HG03460 (cell line): ENCODE results near the gene OSBP.
"Not testable (repeated sequence)": the region's sequence is repeated elsewhere in the genome, so short reads cannot be mapped to it uniquely, and the experiment has no call there.

Experiments
- ATAC-seq: cut with Tn5 transposase; IDR thresholded peaks from one replicate; pipeline ENCODE4 v1.9.1; 2021; ENCODE audit not compliant: unreplicated experiment

OSBP gene, protein sequence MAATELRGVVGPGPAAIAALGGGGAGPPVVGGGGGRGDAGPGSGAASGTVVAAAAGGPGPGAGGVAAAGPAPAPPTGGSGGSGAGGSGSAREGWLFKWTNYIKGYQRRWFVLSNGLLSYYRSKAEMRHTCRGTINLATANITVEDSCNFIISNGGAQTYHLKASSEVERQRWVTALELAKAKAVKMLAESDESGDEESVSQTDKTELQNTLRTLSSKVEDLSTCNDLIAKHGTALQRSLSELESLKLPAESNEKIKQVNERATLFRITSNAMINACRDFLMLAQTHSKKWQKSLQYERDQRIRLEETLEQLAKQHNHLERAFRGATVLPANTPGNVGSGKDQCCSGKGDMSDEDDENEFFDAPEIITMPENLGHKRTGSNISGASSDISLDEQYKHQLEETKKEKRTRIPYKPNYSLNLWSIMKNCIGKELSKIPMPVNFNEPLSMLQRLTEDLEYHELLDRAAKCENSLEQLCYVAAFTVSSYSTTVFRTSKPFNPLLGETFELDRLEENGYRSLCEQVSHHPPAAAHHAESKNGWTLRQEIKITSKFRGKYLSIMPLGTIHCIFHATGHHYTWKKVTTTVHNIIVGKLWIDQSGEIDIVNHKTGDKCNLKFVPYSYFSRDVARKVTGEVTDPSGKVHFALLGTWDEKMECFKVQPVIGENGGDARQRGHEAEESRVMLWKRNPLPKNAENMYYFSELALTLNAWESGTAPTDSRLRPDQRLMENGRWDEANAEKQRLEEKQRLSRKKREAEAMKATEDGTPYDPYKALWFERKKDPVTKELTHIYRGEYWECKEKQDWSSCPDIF

DNA sequence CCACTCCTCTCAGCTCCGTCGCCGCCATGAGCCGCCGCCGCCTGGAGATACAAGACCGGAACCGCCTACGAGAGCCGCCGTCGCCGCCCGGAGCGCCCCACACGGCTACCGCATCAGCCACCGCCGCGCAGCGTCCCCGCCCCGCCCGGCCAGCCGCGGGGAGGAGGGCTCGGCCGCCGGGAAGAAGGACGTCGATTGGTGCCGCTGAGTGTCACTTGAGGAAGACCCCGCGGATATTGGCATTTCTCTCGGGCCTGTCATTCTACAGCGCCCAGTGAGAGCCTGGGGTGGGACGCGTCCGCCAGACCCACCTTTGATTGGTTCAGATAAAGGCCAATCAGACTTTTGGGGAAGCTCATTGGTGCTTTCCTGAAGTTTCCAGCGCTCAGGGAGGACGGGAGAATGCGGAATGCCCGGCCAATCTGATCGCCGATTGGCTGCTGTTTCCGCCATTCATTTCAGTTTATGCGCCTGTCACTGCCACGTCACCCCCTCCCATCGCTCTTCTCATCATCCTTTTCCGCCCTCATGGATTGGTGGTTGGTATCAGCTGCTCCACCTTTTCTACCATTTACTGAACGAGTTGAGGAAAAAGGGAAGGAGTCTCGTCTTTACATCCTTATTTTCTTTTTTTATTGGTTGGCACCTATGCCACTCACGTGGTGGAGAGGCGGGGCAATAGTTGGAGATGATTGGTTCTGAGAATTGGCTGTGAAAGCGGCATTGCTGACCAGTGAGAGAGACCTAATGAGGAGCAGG, at the start of gene OSBP:
TSS of gene OSBP (minus strand) at position 138 of the 759 bp plus-strand sequence. CDS start at position 28, 110 bp downstream.
- ATAC-seq = peak; percentile 84

DNA sequence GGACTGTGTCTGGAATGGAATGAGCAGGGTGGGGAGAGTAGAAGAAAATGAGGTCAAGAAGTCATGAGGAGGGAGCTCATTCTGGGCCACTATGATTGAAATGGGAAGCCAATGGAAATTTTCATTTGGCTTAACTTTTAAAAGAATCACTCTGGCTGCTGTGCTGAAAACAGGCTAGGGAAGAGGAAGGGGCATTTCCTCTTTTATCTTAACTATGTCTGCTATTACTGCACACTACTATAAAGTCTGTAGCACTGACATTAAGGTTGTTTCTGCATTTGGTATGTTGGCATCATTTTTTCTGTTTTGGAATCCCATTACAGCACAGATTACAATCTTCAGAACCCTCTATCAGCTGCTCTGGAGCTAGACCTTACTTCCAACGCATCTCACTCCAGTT, 45.0 kb upstream of the OSBP start:
- ATAC-seq = no peak

GRCh38 chr11:59659981-59660380, 44.4 kb upstream of the OSBP start:
- ATAC-seq = no peak

GRCh38 chr11:59658036-59658435, 42.5 kb upstream of the OSBP start:
- ATAC-seq = no peak

GRCh38 chr11:59654893-59655292, 39.3 kb upstream of the OSBP start:
- ATAC-seq = no peak

GRCh38 chr11:59647245-59647980, 31.8 kb upstream of the OSBP start:
- ATAC-seq = no peak

DNA sequence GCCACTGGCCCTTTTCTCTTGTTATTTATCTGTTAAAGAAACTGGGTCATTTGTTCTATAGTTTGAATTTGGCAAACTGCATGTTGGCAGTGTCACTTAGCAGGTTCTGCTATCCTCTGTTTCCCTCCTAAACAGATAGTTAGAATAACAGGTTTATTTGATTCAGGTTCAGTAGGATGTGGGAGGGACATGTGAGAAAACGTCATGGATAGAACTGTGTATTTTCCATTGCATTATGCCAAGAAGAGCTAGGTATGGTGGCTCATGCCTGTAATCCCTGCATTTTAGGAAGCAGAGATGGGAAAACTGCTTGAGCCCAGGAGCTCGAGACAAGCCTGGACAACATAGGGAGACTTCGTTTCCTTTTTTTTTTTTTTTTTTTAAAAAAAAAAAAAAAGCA, 29.0 kb upstream of the OSBP start:
- ATAC-seq = no peak

- no peak for ATAC-seq
These were observed 27.8 kb upstream of the OSBP start for GRCh38 chr11:59643390-59643789.

GRCh38 chr11:59641156-59641555, 25.6 kb upstream of the OSBP start:
- no peak for ATAC-seq

- no peak for ATAC-seq
These were observed 14.9 kb upstream of the OSBP start for GRCh38 chr11:59630493-59630892.

DNA sequence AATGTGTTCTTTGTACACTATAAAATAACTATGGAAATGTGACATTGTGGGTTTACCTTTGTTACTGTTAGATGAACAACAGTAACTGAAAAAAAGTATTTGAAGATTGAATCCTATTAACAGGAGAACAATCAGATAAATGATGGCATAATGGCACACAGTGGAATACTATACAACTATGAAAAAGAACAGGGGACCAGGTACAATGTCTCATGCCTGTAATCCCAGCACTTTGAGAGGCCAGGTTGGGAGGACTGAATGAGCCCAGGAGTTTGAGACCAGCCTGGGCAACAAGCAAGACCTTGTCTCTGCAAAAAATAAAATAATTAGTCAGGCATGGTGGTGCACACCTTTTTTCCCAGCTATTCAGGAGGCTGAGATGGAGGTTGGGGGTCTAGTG, 14.4 kb upstream of the OSBP start:
- no peak for ATAC-seq

DNA sequence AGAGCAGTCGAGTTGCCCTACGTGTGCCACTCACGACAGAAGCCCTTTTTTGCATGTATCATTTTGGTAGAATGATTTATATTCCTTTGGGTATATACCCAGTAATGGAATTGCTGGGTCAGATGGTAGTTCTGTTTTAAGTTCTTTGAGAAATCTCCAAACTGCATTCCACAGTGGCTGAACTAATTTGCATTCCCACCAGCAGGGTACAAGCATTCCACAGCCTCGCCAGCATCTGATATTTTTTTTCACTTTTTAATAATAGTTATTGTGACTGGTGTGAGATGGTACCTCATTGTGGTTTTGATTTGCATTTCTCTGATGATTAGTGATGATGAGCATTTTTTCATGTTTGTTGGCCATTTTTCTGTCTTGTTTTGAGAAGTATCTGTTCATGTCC, 11.4 kb upstream of the OSBP start:
- not testable (repeated sequence) for ATAC-seq

- no peak for ATAC-seq
These were observed 10.1 kb upstream of the OSBP start for GRCh38 chr11:59625703-59626102.

GRCh38 chr11:59617876-59618275, 2.3 kb upstream of the OSBP start:
- no peak for ATAC-seq

- no peak for ATAC-seq
These were observed 915 bp upstream of the OSBP start for GRCh38 chr11:59616396-59616982.

DNA sequence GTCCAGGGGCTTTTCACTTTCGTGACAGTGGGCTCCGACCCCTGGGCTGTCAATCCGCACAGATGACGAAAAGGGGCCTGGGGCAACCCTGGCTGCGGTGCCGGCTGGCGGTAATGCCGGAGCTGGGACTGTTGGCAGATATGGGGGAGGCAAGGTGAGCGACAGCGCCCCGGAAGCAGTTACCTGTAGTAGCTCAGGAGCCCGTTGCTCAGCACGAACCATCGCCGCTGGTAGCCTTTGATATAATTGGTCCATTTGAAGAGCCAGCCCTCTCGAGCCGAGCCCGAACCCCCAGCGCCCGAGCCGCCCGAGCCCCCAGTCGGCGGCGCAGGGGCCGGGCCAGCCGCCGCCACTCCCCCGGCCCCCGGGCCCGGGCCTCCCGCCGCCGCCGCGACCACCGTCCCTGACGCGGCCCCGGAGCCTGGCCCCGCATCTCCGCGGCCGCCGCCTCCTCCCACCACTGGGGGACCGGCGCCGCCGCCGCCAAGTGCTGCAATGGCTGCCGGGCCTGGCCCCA, 396 bp downstream of the OSBP start:
- peak; percentile 9 for ATAC-seq

DNA sequence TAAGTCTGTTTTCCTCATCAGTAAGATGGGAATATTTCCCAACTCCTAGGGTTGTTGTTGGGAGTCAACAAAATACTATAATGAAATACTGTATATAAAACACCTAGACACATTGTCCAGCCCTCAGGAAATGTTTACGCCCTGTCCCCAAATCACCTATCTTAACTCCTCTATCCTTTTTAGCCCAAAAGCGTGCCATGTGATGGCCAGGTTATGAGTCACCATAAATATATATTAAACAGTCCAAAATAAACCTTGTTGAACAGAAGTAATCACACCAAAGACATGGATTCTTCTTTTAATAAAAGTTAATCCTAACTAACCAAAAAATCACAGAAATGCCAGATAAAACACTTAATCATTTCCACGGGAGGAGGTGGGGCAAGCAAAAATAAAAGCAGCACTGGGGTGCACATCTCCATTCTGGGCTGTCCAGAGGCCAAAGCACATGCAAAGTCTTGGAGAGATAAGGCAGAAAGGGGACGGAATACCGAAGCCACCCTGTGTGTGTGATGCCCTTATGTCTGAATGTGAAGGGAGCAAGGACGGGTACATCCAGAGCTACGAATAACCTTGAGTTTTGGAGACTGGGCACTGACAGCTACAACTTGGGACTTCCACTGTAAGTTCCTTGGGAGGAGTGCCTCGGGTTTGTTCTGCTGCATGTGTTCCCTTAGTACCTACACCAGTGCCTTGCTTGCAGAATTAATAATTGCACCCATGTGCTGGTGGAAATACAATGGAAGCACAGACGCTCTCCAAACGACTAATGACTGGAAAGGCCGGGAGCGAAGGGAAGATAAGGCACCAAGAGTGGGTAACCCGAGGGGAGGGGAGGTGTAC, 1.1 kb downstream of the OSBP start:
- ATAC-seq = no peak

DNA sequence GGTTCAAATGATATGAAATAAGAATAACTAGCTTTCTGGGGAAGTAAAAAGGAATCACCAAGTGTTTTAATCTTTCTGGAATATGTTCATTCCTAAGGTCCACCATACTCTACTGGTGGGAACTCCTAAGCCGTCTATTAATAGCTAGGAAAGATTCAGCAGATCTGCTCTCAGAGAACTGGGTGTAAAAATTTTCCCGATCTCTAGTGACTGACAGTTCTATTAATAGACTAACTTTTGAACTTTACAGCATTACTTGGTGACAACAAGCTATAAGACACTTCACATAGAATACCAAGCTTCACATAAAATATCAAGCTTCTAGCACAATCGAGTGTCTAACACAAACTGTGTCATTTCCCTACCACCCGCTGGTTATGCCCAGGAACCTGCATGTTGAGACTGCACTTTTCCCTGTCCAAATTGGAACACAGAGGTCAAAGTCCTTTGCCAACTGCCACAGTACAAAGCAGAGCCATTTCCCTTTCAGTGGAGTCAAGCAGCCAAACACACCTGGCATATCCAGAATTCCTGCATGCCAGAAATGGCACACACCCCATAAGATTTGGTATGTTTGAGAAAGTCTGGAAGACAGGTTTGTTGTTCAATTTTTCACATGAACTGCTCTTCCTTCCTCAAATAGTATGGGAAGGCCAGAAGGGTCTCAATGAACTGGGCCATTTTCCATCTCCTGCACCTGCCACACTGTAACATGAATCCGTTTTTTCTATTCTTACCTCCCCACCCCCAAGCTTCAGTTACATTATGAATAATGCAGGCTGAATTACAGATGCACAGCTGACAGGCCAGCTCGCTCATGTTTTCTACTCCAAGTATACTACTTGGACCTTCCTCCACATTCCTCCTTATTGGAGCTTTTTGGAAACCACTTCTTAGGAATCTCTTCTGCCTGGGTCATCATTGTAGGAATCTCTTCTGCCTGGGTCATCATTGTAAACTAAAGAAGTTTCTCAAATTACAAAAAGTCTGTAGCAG, 3.7 kb downstream of the OSBP start:
- no peak for ATAC-seq
